ENCODE data around the gene RPL27A.

RPL27A gene

GRCh38 chr11:8724682-8725081 lies 42.1 kb downstream of the RPL27A start:
- no peak overlapping the region for H3K4me3 ChIP-seq (ENCODE audit: low read length)
- no peak overlapping the region for H2AFZ ChIP-seq (ENCODE audit: low read depth, low read length)
- no peak overlapping the region for H3K27ac ChIP-seq (ENCODE audit: low read length)
- H3K79me2 ChIP-seq (ENCODE audit: low read length) = no peaks in the 10 kb centered on the region
- no peaks in the 10 kb centered on the region for H3K9me3 ChIP-seq (ENCODE audit: insufficient read depth, low read length)
- H4K20me1 ChIP-seq (ENCODE audit: insufficient read depth, low read length) = no peaks in the 10 kb centered on the region
- peaks cover 4% of the 10 kb centered on the region; the same call in 1 of the 2 replicates for H3K27me3 ChIP-seq (ENCODE audit: low read depth, low read length)
- H3K4me2 ChIP-seq (ENCODE audit: low read length) = no peak overlapping the region
- H3K36me3 ChIP-seq (replicated peaks; ENCODE audit: low read depth, low read length) = no peaks in the 10 kb centered on the region
- TF ChIP-seq EZH2phosphoT487 (IDR thresholded peaks at IDR 0.05; ENCODE audit: low read depth) (no peak), CTCF (IDR thresholded peaks at IDR 0.05; ENCODE audit: low read depth, low read length) (no peak)
- H3K9ac ChIP-seq (ENCODE audit: low read length) = no peak overlapping the region
- H3K4me1 ChIP-seq (ENCODE audit: low read length) = no peaks in the 10 kb centered on the region

- peaks cover 3% of the 10 kb centered on the region for H3K4me1 ChIP-seq (ENCODE audit: low read length)
- no peak overlapping the region for H2AFZ ChIP-seq (ENCODE audit: low read depth, low read length)
- no peak overlapping the region for H3K4me3 ChIP-seq (ENCODE audit: low read length)
- H3K36me3 ChIP-seq (replicated peaks; ENCODE audit: low read depth, low read length) = no peaks in the 10 kb centered on the region
- H3K4me2 ChIP-seq (ENCODE audit: low read length) = no peak overlapping the region
- no peaks in the 10 kb centered on the region for H3K9me3 ChIP-seq (ENCODE audit: insufficient read depth, low read length)
- no peak overlapping the region for H3K9ac ChIP-seq (ENCODE audit: low read length)
- TF ChIP-seq EZH2phosphoT487 (IDR thresholded peaks at IDR 0.05; ENCODE audit: low read depth) (no peak), CTCF (IDR thresholded peaks at IDR 0.05; ENCODE audit: low read depth, low read length) (no peak)
- H3K27me3 ChIP-seq (ENCODE audit: low read depth, low read length) = no peaks in the 10 kb centered on the region
- H4K20me1 ChIP-seq (ENCODE audit: insufficient read depth, low read length) = no peaks in the 10 kb centered on the region
- no peak overlapping the region for H3K27ac ChIP-seq (ENCODE audit: low read length)
- H3K79me2 ChIP-seq (ENCODE audit: low read length) = no peaks in the 10 kb centered on the region
Observed at GRCh38 chr11:8726395-8726794, 43.8 kb downstream of the RPL27A start.

GRCh38 chr11:8728563-8728962 lies 46.0 kb downstream of the RPL27A start:
- H3K9me3 ChIP-seq (ENCODE audit: insufficient read depth, low read length) = no peaks in the 10 kb centered on the region
- no peak overlapping the region for H3K27ac ChIP-seq (ENCODE audit: low read length)
- no peaks in the 10 kb centered on the region for H3K27me3 ChIP-seq (ENCODE audit: low read depth, low read length)
- TF ChIP-seq EZH2phosphoT487 (IDR thresholded peaks at IDR 0.05; ENCODE audit: low read depth) (no peak), CTCF (IDR thresholded peaks at IDR 0.05; ENCODE audit: low read depth, low read length) (no peak)
- H3K4me1 ChIP-seq (ENCODE audit: low read length) = peaks cover 25% of the 10 kb centered on the region
- H4K20me1 ChIP-seq (ENCODE audit: insufficient read depth, low read length) = no peaks in the 10 kb centered on the region
- H3K36me3 ChIP-seq (replicated peaks; ENCODE audit: low read depth, low read length) = no peaks in the 10 kb centered on the region
- no peaks in the 10 kb centered on the region for H3K79me2 ChIP-seq (ENCODE audit: low read length)
- H3K4me2 ChIP-seq (ENCODE audit: low read length) = no peak overlapping the region
- H3K9ac ChIP-seq (ENCODE audit: low read length) = no peak overlapping the region
- H2AFZ ChIP-seq (ENCODE audit: low read depth, low read length) = no peak overlapping the region
- no peak overlapping the region for H3K4me3 ChIP-seq (ENCODE audit: low read length)

- H3K9ac ChIP-seq (ENCODE audit: low read length) = no peak overlapping the region
- no peaks in the 10 kb centered on the region for H3K36me3 ChIP-seq (replicated peaks; ENCODE audit: low read depth, low read length)
- H4K20me1 ChIP-seq (ENCODE audit: insufficient read depth, low read length) = no peaks in the 10 kb centered on the region
- H3K79me2 ChIP-seq (ENCODE audit: low read length) = no peaks in the 10 kb centered on the region
- peaks cover 30% of the 10 kb centered on the region for H3K4me1 ChIP-seq (ENCODE audit: low read length)
- TF ChIP-seq EZH2phosphoT487 (IDR thresholded peaks at IDR 0.05; ENCODE audit: low read depth) (no peak), CTCF (IDR thresholded peaks at IDR 0.05; ENCODE audit: low read depth, low read length) (no peak)
- no peaks in the 10 kb centered on the region for H3K27me3 ChIP-seq (ENCODE audit: low read depth, low read length)
- H3K4me2 ChIP-seq (ENCODE audit: low read length) = no peak overlapping the region
- H3K27ac ChIP-seq (ENCODE audit: low read length) = no peak overlapping the region
- no peaks in the 10 kb centered on the region for H3K9me3 ChIP-seq (ENCODE audit: insufficient read depth, low read length)
- no peak overlapping the region for H2AFZ ChIP-seq (ENCODE audit: low read depth, low read length)
- no peak overlapping the region for H3K4me3 ChIP-seq (ENCODE audit: low read length)
Observed at GRCh38 chr11:8729067-8729466, 46.5 kb downstream of the RPL27A start.

Measured in OCI-LY3 (cell line).